ENCODE results near the gene CPLX3. TPM values are rescaled to one million over a fixed set of nuclear protein-coding genes. Genes with fewer than 3 reads are reported as not detected.

The CPLX3 gene
- total and polyA plus RNA-seq, 2 of the 8 experiments (the other 6 are each of a cell fraction or from before 2014, with no cell fraction given), result 0.17 TPM; not detected in 1

DNA sequence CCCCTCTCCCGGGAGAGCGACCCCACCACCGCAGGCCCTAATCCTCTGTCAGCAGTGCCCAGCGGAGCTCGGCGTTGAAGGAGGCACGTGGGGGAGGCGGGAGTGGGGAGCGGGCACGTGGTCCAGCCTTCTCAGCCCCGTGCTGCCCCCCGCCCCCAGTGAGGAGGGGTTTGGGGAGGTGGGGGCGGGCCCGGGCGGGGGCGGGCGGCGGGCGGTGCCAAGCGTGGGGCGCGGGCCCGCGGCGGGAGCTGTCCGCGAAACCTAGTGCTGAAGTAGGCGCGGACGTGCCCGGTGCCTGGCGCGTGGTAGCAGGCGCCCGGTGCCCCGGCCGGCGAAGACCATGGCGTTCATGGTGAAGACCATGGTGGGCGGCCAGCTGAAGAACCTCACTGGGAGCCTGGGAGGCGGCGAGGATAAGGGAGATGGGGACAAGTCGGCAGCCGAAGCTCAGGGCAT lies at the start of gene CPLX3 (continued):
- TF ChIP-seq, protein P1, sequence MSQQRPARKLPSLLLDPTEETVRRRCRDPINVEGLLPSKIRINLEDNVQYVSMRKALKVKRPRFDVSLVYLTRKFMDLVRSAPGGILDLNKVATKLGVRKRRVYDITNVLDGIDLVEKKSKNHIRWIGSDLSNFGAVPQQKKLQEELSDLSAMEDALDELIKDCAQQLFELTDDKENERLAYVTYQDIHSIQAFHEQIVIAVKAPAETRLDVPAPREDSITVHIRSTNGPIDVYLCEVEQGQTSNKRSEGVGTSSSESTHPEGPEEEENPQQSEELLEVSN (IDR thresholded peaks at IDR 0.05), result peak; percentile 94
- no peak for TF ChIP-seq TAF7 (optimal IDR thresholded peaks at IDR 0.05; ENCODE audit: borderline replicate concordance, low read depth, low read length)
- TF ChIP-seq, protein P2, sequence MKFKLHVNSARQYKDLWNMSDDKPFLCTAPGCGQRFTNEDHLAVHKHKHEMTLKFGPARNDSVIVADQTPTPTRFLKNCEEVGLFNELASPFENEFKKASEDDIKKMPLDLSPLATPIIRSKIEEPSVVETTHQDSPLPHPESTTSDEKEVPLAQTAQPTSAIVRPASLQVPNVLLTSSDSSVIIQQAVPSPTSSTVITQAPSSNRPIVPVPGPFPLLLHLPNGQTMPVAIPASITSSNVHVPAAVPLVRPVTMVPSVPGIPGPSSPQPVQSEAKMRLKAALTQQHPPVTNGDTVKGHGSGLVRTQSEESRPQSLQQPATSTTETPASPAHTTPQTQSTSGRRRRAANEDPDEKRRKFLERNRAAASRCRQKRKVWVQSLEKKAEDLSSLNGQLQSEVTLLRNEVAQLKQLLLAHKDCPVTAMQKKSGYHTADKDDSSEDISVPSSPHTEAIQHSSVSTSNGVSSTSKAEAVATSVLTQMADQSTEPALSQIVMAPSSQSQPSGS (IDR thresholded peaks at IDR 0.05; ENCODE audit: low read length), result no peak
- TF ChIP-seq, protein P3, sequence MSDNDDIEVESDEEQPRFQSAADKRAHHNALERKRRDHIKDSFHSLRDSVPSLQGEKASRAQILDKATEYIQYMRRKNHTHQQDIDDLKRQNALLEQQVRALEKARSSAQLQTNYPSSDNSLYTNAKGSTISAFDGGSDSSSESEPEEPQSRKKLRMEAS (IDR thresholded peaks at IDR 0.05), result peak; percentile 96
- TF ChIP-seq SIN3A (conservative IDR thresholded peaks at IDR 0.05 in 1 of 2, IDR thresholded peaks at IDR 0.05 in 1 of 2; ENCODE audit: low read depth in 1 of 2, low read length in 2 of 2), result 0 out of 4 replicates have a peak, but pooled peaks of 1 of the 2 experiments have one; percentile 41
- TF ChIP-seq TEAD4 (IDR thresholded peaks at IDR 0.05; ENCODE audit: low read depth, low read length), result no peak
- TF ChIP-seq RFX5 (IDR thresholded peaks at IDR 0.05; ENCODE audit: borderline replicate concordance, low read depth, low read length), result no peak
- 0 out of 2 replicates have a peak, but pooled peaks have one; percentile 32 for TF ChIP-seq CREB1 (IDR thresholded peaks at IDR 0.05)
- no peak for TF ChIP-seq KDM1A (IDR thresholded peaks at IDR 0.05; ENCODE audit: borderline replicate concordance, low read length)
- TF ChIP-seq CBX8 (IDR thresholded peaks at IDR 0.05; ENCODE audit: borderline replicate concordance, low read depth, low read length), result no peak

Data from H1 (cell line).